HL-60 (cell line): ENCODE results near the gene TNFSF10.
A peak's percentile ranks its signal among the peaks of the same experiment; 100 is the strongest.

Experiments used
- DNase-seq, 2 experiments: peaks; one replicate each; pipeline ENCODE4 v3.0.0-alpha.2; 2010 to 2020; ENCODE audit warnings: low read depth in 1 of 2, low spot score in 1 of 2
- H3K27ac ChIP-seq: fragments of 250-450 bp; sonication (Bioruptor Pico); replicated peaks from 2 replicates; pipeline ENCODE4 v1.5.1; 2020; ENCODE audit warnings: mild to moderate bottlenecking, moderate library complexity
- H3K27me3 ChIP-seq: fragments of 250-450 bp; sonication (Bioruptor Pico); 2 replicates; pipeline ENCODE4 v1.5.1; 2021; ENCODE audit warnings: mild to moderate bottlenecking, moderate library complexity; ENCODE audit not compliant: insufficient read depth, poor library complexity, severe bottlenecking
- H3K4me3 ChIP-seq: replicated peaks from 2 replicates; pipeline ENCODE4 v1.5.1; 2011; ENCODE audit warnings: mild to moderate bottlenecking, control low read depth, low read length; ENCODE audit not compliant: insufficient read depth
- CTCF ChIP-seq: IDR thresholded peaks from one replicate; pipeline ENCODE4 v1.5.1; 2011; ENCODE audit warnings: low read length, control low read depth, inconsistent platforms; ENCODE audit not compliant: insufficient read depth
- GABPA ChIP-seq: IDR thresholded peaks from 2 replicates; pipeline ENCODE4 v1.6.1; 2012; ENCODE audit warnings: low read depth
- POLR2AphosphoS5 ChIP-seq: IDR thresholded peaks from 2 replicates; pipeline ENCODE4 v1.6.1; 2012; ENCODE audit warnings: low read depth
- REST ChIP-seq: IDR thresholded peaks from 2 replicates; pipeline ENCODE4 v1.6.1; 2012; ENCODE audit warnings: low read depth; ENCODE audit not compliant: insufficient replicate concordance
- SPI1 ChIP-seq: IDR thresholded peaks from 2 replicates; pipeline ENCODE4 v1.6.1; 2012; ENCODE audit warnings: low read depth, mild to moderate bottlenecking, borderline replicate concordance

The TNFSF10 gene

DNA sequence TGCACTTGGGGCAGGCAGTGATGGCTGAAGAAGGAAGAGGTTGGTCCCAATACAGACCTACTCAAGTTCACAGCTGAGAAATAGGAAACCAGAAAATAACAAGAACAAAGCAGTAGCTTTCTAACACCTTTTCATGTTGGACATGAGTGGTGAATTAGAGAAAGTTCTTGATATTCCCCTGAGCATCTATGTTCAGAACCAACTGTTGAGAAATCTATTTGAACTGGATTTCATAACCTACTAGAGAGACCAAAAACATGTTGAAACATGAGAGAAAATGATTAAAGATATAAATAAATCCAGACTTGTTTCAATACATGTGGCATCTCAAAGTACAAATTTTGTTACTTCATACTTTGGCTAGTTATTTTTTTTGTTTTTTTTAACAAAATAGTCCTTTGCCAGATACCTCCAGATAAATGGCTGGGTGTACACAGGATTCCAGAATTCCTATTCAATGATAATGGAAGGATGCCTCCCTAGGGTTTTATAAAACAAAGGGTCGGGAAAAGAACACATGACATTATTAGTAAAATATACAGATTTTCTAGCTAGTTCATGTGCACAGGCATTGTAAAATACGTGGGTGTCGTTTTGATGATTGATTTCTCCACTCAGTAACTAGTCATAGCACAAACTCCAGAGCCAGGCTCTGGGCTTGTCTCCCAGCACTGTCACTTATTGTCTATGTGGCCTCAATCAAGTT is 34.4 kb upstream of the TNFSF10 start:
- TF ChIP-seq SPI1 (no peak), POLR2AphosphoS5 (no peak), CTCF (no peak), REST (no peak), GABPA (no peak)
- H3K27me3 ChIP-seq, result no peaks in the 10 kb centered on the region
- peak in 1 of 2 experiments; percentile 29 for DNase-seq

GRCh38 chr3:172553526-172554252 is 30.5 kb upstream of the TNFSF10 start:
- TF ChIP-seq CTCF, result no peak
- no peak for TF ChIP-seq GABPA
- TF ChIP-seq SPI1, result no peak
- no peak for TF ChIP-seq REST
- no peak for TF ChIP-seq POLR2AphosphoS5
- H3K27ac ChIP-seq, result no peak overlapping the region
- DNase-seq, result no peak
- no peaks in the 10 kb centered on the region for H3K27me3 ChIP-seq
- no peak overlapping the region for H3K4me3 ChIP-seq

More for the DNA sequence above, 34.4 kb upstream of the TNFSF10 start:
- H3K27ac ChIP-seq, result no peak overlapping the region
- H3K4me3 ChIP-seq, result no peak overlapping the region

DNA sequence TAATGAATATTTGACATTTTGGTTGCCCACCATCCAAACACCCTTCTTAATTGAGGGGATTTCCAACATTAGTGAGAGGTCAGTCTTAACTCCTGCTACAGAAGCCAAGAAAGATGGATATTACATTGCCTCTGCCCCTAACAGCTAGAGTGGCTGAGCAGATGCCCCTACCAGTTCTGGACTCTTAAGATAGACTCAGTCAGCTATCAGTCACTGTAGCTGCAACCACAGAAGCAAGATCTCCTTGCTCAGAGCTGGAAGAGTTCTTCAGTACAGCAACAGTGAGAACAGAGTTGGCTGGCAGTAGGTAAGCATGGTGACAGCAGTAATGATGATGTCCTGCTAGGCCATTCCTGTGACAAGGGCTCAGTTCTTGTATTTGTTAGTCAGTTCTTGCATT is 29.4 kb upstream of the TNFSF10 start:
- no peak for DNase-seq
- Histone ChIP-seq H3K27me3 (no peaks in the 10 kb centered on the region), H3K4me3 (no peak overlapping the region), H3K27ac (no peak overlapping the region)
- no peak for TF ChIP-seq GABPA
- TF ChIP-seq CTCF, result no peak
- TF ChIP-seq POLR2AphosphoS5, result no peak
- TF ChIP-seq REST, result no peak
- TF ChIP-seq SPI1, result no peak
